ENCODE results near the gene RBFOX2.
A peak's percentile ranks its signal among the peaks of the same experiment; 100 is the strongest.

RBFOX2 gene

GRCh38 chr22:35904752-35905151 lies 123.9 kb downstream of the RBFOX2 start:
- DNase-seq (ENCODE audit: low read depth in 2 of 3, low spot score in 1 of 3): no peak

GRCh38 chr22:35904336-35904692 lies 124.3 kb downstream of the RBFOX2 start:
- no peak for DNase-seq (ENCODE audit: low read depth in 2 of 3, low spot score in 1 of 3)

GRCh38 chr22:35903571-35904335 lies 124.9 kb downstream of the RBFOX2 start:
- DNase-seq (ENCODE audit: low read depth in 2 of 3, low spot score in 1 of 3): no peak

GRCh38 chr22:35900483-35901168 lies 128.0 kb downstream of the RBFOX2 start:
- DNase-seq (ENCODE audit: low read depth in 2 of 3, low spot score in 1 of 3): peak in 2 of 3 donors; percentile 2

GRCh38 chr22:35899736-35900135 lies 128.9 kb downstream of the RBFOX2 start:
- DNase-seq (ENCODE audit: low read depth in 2 of 3, low spot score in 1 of 3): no peak

- DNase-seq (ENCODE audit: low read depth in 2 of 3, low spot score in 1 of 3): no peak
Observed at GRCh38 chr22:35896111-35896705, 132.4 kb downstream of the RBFOX2 start.

GRCh38 chr22:35894937-35895708 lies 133.5 kb downstream of the RBFOX2 start:
- no peak for DNase-seq (ENCODE audit: low read depth in 2 of 3, low spot score in 1 of 3)

- DNase-seq (ENCODE audit: low read depth in 2 of 3, low spot score in 1 of 3): no peak
Observed at GRCh38 chr22:35894464-35894878, 134.2 kb downstream of the RBFOX2 start.

GRCh38 chr22:35893698-35894097 lies 134.9 kb downstream of the RBFOX2 start:
- DNase-seq (ENCODE audit: low read depth in 2 of 3, low spot score in 1 of 3): no peak

- DNase-seq (ENCODE audit: low read depth in 2 of 3, low spot score in 1 of 3): no peak
Observed at GRCh38 chr22:35892192-35892591, 136.4 kb downstream of the RBFOX2 start.

- DNase-seq (ENCODE audit: low read depth in 2 of 3, low spot score in 1 of 3): no peak
Observed at GRCh38 chr22:35891442-35891841, 137.2 kb downstream of the RBFOX2 start.

GRCh38 chr22:35889071-35889470 lies 139.6 kb downstream of the RBFOX2 start:
- no peak for DNase-seq (ENCODE audit: low read depth in 2 of 3, low spot score in 1 of 3)

GRCh38 chr22:35888181-35888870 lies 140.3 kb downstream of the RBFOX2 start:
- DNase-seq (ENCODE audit: low read depth in 2 of 3, low spot score in 1 of 3): no peak

- DNase-seq (ENCODE audit: low read depth in 2 of 3, low spot score in 1 of 3): no peak
Observed at GRCh38 chr22:35887296-35887875, 141.2 kb downstream of the RBFOX2 start.

GRCh38 chr22:35886309-35886708 lies 142.3 kb downstream of the RBFOX2 start:
- DNase-seq (ENCODE audit: low read depth in 2 of 3, low spot score in 1 of 3): no peak

- DNase-seq (ENCODE audit: low read depth in 2 of 3, low spot score in 1 of 3): no peak
Observed at GRCh38 chr22:35884529-35884928, 144.1 kb downstream of the RBFOX2 start.

- DNase-seq (ENCODE audit: low read depth in 2 of 3, low spot score in 1 of 3): no peak
Observed at GRCh38 chr22:35883031-35883620, 145.5 kb downstream of the RBFOX2 start.

GRCh38 chr22:35882211-35883030 lies 146.2 kb downstream of the RBFOX2 start:
- DNase-seq (ENCODE audit: low read depth in 2 of 3, low spot score in 1 of 3): no peak

GRCh38 chr22:35879351-35879750 lies 149.3 kb downstream of the RBFOX2 start:
- DNase-seq (ENCODE audit: low read depth in 2 of 3, low spot score in 1 of 3): no peak
